IPS-18c (cell line): Measurements from ENCODE around the gene CHCHD6.

Experiments
- H3K4me3 ChIP-seq: 2 replicates; pipeline ENCODE4 v1.7.0; 2013; ENCODE audit warnings: low read depth, mild to moderate bottlenecking, low read length, moderate library complexity; ENCODE audit not compliant: insufficient read depth
- H3K9me3 ChIP-seq: one replicate; pipeline ENCODE4 v1.6.1; 2013; ENCODE audit warnings: mild to moderate bottlenecking, low read length, moderate library complexity; ENCODE audit not compliant: control insufficient read depth, insufficient read depth

Gene CHCHD6

DNA sequence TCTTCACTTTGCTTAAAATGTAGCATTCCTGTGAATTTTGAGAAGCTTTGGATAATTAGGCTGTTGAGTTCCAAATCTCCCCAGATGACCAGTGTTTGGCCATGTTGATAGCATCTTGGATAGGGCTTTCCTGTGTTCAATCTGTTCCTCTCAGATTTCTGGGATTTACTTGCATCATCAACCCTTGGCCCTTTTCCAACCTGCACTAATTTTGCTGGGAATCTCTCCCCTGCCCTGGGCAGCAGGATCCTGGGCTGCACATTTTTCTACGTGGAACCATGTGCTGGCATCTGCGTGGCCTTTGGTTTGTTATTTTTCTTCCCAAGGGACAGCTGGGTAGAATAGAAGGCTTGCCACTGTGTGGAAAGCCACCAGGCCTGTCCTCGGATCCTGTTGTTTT, 203.5 kb downstream of the CHCHD6 start:
- no peaks in the 10 kb centered on the region for H3K9me3 ChIP-seq
- H3K4me3 ChIP-seq = no peak overlapping the region

DNA sequence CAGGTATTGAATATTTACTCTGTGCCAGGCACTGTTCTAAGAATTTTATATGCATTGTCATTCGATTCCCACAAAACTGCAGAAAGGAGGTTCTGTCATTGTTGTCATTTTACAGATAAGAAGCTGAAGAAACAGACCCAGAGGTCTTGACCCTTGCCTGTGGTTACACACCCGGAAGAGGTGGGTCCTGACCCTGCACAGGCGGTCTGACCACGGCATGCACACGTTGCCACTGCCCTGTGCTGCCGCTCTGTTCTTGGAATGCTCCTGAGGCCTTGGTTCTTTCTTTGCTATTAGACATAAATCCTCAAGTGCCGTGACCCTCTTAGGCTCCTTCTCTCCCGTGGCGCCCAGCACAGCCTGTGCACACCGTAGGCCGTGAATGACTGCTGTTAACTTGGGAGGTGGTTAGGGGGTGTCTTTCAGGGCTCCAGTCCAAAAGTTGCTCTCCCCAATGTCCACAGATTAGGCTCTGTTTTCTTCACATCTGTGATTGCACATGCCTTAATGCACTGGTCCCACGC, 204.8 kb downstream of the CHCHD6 start:
- no peaks in the 10 kb centered on the region for H3K9me3 ChIP-seq
- no peak overlapping the region for H3K4me3 ChIP-seq

DNA sequence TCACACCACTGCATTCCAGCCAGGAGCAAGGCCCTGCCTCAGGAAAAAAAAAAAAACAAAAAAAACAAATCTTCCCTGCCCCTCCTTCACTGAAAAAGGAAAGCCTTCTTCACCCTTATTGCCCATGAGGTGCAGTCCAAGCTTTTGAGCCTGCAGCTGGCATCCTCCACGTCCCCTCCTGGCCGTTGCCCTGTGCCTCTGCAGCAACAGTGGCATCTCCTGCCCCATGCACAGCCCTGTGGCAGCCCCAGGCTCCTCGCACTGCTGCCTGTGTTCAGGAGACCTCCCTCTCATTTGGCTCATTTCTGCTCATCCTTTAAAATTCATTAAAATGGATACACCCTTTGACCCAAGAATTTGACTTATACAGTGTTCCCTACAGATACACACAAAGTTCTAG, 206.2 kb downstream of the CHCHD6 start:
- no peaks in the 10 kb centered on the region for H3K9me3 ChIP-seq
- H3K4me3 ChIP-seq = no peak overlapping the region

DNA sequence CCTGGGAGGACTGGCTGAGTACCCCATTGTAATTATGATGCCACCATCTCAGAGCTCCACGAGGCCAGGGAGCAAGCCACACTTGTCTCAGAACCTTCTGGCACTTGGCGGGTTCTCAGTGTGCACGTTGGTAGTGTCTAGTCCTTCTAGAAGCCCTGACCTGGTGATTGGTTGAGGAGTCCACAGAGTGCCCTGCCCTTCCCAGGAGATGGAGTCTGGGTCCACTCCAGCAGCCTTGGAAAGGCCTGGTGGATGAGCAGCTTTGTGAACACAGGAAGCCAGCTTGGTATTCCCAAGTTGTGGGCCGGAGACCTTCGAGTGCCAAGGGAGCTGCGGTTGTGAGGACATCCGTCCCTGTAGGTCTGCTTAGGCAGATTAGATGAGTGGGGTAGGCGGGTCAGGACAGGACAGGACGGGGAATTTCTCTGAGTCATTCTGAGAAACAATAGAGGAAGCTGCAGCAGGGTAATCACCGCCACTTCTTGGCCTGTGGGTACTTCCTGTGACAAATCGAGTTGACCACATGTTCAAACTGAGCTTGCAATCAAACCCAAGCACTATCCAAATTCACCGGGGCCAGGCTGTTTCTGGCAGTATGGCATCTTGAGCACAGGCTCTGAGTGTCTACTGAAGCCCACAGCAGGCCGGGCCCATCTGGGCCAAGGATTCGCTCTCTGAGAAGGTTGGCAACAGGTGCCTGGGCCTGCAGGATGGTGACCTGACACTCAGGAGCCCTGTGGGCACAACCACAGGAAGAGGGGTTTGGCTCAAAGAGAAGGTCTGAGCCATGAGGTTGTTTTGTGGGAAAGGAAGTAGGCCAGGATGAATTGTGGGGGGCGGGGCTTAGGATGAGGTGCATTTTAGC, 207.4 kb downstream of the CHCHD6 start:
- Histone ChIP-seq H3K9me3 (no peaks in the 10 kb centered on the region), H3K4me3 (no peak overlapping the region)

- Histone ChIP-seq H3K4me3 (no peak overlapping the region), H3K9me3 (no peaks in the 10 kb centered on the region)
These were observed 208.0 kb downstream of the CHCHD6 start for GRCh38 chr3:126912027-126912422.

DNA sequence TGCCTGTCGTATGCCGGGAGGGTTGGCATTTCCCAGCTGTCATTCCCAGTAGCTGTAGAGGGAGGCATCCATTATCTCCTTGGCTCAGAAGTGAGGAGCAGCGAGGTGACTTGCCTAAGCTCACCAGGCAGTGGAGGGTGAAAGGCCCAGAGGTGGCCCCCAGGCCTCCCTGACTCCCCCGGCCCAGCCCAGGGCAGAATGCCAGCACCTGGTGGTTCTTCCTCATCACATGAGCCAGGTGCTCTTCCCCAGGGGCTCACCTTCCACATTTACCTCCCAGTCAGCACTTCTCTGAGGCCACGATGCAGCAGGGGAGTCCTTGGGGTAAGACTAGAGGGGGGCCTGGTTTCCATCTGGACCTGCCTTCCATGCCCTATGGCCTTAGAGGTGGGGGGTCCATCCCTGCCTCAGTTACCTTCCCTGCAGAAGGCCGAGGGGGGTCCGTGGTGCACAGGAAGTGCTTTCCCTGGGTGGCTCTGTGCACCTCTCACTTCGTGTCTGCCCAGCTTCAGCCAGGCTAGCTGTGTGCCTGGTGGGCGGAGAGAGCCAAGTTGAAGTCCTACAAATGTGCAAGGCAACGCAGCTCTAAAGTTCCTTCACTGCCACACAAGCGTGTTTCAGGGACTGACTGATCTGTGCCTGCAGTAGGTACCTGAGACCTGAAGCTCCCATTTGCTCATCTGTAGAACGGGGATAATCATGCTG, 208.6 kb downstream of the CHCHD6 start:
- Histone ChIP-seq H3K9me3 (no peaks in the 10 kb centered on the region), H3K4me3 (no peak overlapping the region)

- Histone ChIP-seq H3K4me3 (no peak overlapping the region), H3K9me3 (no peaks in the 10 kb centered on the region)
These were observed 209.5 kb downstream of the CHCHD6 start for GRCh38 chr3:126913524-126913923.

DNA sequence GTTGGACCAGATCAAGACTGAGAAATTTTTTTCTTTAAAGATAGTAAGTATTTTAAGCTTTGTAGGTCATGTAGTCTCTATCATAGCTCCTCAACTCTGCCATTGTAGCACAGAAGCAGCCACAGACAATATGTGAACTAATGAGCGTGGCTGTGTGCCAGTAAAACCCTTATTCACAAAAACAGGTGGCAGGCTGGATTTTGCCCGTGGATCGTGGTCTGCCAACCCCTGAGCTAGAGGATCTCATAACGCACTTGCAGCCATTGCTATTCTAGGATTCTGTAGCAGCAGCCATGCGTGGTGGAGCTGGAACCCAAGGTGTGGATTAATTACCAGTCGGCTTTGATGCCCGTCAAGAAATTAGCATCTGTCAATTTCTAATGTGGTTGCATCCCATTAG, 210.2 kb downstream of the CHCHD6 start:
- H3K4me3 ChIP-seq = no peak overlapping the region
- no peaks in the 10 kb centered on the region for H3K9me3 ChIP-seq

DNA sequence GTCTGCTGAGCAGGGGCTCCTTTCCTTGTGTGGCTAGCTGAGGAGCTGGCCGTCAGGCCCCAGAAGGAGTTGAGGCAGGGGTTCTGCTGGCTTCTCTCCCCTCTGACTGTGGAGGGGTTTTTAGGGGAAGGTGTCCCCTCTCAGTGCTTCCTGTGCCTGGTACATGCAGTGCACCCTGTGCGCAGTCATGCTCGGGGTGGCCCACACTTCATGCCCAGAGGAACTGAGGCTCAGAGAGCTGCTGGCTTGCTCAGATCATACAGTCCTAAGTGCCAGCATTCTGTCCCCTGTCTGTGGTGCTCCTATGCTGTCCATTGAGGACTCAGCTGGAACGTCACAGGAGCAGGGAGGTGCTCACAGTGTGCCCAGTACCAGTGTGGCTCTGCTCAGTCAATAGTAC, 211.0 kb downstream of the CHCHD6 start:
- Histone ChIP-seq H3K9me3 (no peaks in the 10 kb centered on the region), H3K4me3 (no peak overlapping the region)

GRCh38 chr3:126916546-126916945, 212.5 kb downstream of the CHCHD6 start:
- Histone ChIP-seq H3K9me3 (no peaks in the 10 kb centered on the region), H3K4me3 (no peak overlapping the region)

GRCh38 chr3:126917232-126917804, 213.3 kb downstream of the CHCHD6 start:
- no peak overlapping the region for H3K4me3 ChIP-seq
- no peaks in the 10 kb centered on the region for H3K9me3 ChIP-seq

DNA sequence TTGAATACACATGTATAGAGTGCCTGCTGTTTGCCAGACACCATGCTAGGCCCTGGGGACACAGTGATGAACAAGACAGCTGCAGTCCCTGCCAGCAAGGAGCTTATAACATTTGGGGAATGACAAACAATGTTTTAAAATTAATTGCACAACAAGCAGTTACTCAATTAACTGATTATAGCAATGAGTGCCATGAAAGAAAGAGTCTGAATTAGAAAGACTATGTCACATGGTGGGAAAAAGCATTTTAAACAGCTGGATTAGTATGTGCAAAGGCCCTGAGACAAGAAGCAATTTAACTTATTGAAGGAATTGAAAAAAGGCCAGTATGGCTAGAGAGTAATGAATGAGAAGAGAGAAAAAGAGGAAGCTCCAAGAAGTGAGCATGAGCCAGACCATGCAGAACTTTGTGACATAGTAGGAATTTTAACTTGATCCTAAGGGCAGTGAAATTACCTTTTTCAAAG, 214.3 kb downstream of the CHCHD6 start:
- H3K4me3 ChIP-seq = no peak overlapping the region
- no peaks in the 10 kb centered on the region for H3K9me3 ChIP-seq

DNA sequence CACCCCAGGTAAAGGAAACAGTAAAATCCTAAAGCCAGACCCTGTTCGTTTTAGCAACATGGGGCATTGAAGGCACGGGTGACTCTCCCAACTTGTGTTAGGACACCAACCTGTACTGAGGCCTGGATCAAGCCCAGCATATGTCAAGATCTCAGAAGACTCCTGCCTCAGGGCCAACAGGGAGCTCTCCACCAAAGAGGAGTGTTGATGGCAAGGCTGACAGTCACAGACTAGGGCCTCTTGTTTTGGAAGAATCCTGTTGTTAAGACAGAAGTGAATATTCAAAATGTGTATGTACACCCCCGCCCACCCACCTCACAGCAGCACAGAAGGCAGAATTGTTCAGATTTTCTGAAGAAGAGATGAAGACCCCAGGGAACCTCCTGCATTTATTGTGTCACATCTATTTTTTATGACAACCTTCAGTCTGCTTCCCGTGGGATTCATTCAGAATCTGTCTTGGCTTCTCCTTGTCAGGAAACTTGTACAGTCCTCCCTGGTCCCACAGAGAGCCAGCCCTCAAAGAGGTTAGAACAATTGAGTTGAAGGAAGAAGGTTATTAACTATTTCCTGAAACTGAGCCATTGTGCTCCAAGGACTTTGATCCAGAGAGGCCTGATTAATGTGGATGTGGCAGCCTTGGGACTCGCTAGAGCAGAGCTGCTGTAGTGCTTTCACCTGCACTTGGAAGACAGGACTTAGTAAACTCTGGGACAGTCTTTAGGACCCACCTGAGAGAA, 217.2 kb downstream of the CHCHD6 start:
- H3K4me3 ChIP-seq = no peak overlapping the region
- H3K9me3 ChIP-seq = no peaks in the 10 kb centered on the region

DNA sequence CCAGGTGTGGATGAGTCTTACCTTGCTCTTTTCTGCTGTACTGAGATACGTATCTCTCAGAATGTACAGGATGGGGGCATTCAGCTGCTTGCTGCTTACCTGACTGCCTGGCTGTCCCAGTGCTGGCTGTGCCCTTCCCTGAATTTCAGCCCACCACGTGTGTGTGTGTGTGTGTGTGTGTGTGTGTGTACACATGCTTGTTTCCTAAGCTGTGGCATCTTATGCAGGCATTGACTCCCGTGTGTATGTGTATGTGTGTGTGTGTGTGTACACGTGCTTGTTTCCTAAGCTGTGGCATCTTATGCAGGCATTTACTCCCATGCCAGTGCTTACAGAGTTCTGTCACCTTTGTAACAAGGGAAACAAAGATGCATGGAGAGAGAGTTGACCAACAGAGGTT, 218.4 kb downstream of the CHCHD6 start:
- H3K4me3 ChIP-seq = no peak overlapping the region

DNA sequence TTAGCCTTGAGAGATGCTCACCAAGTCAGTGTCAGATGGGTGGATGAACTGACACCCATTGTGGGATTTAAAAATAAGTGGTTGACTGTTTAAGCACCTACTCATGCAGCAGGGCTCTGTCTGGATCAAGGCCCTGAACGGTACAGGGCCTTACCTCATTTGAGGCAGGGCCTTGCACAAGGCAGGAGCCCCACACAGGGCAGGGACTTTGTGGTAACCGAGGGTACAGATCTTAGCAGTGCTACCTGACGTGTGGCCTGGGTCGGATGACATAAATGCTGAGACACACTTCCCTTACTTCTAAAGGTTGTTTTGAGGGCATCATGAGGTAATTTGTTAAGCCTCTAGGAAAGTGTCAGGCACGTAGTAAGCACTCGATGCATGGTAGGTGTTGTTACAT, 219.4 kb downstream of the CHCHD6 start:
- H3K9me3 ChIP-seq = no peaks in the 10 kb centered on the region
- no peak overlapping the region for H3K4me3 ChIP-seq

More for the DNA sequence above, 218.4 kb downstream of the CHCHD6 start:
- H3K9me3 ChIP-seq = no peaks in the 10 kb centered on the region

DNA sequence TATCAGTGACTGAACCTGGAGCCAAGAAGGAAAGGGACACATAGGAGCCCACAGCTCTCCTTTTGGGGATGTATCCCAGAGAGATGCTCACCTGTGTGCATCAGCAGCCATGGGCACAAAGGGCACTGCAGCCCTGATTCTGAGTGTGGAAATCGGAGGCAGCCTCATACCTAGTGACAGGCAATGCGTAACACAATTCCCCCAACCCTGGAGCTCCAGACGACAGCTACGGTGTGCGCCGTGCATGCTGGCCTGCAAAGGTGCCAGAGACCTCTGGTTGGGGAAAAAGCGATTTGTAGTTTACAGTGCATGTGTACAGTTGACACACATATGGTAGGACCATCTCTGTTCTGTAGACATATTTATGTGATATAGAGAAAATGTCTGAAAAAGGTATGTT, 219.9 kb downstream of the CHCHD6 start:
- Histone ChIP-seq H3K9me3 (no peaks in the 10 kb centered on the region), H3K4me3 (no peak overlapping the region)

DNA sequence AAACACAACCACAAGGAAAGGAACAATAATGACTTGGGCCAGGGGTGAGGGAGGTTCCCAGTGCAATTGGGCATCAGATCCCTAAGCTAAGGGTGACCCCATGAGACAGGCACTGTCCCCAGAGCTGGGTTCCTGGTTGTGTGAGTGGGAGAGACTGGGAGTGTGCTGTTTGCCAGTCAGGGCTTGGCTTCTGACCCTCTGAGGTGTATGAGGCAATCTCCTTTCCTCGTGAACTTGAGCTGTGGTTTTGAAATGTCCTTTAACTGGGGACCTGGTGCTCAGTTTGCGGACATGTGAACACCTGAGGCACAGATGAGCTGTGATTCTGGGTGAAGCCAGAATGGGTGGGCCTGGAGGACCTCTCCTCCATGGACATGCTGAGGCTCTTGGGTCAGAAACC, 220.4 kb downstream of the CHCHD6 start:
- no peak overlapping the region for H3K4me3 ChIP-seq
- no peaks in the 10 kb centered on the region for H3K9me3 ChIP-seq
